SK-N-MC (cell line): Measurements from ENCODE around the gene USP19.

ENCODE experiments used
- EZH2 ChIP-seq: fragments of 200-600 bp; sonication (generic); IDR thresholded peaks from one replicate; pipeline ENCODE4 v1.6.1; 2017; ENCODE audit warnings: antibody characterized with exemption
- FOXP2 ChIP-seq: optimal IDR thresholded peaks from 2 replicates; pipeline ENCODE3; 2011; ENCODE audit warnings: mild to moderate bottlenecking, moderate library complexity; ENCODE audit not compliant: insufficient read depth; ENCODE audit errors: extremely low read length, control extremely low read depth
- POLR2AphosphoS5 ChIP-seq: IDR thresholded peaks from 2 replicates; pipeline ENCODE4 v1.6.1; 2012; ENCODE audit warnings: mild to moderate bottlenecking, low read depth, low read length, borderline replicate concordance

DNA sequence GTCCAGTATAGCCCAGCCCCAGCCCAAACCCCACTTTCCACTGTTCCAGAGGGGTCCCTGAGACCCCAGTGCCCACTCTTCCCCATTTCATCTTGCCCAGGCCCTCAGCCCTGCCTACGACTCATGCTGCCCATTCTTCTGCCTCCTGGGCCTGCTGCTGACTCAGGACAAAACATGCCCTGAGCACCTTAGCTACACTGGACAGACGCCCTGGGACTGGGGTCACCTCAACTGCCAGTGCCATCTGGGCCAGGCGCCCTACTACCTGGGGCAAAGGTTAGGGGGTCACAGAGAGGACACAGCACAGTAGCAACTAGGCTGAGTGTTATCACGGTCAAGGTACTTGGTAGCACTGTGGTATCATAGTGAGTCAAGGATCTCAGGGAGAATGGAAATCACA lies 14.9 kb upstream of the USP19 start:
- TF ChIP-seq POLR2AphosphoS5: no peak
- no peak for TF ChIP-seq EZH2
- TF ChIP-seq FOXP2: no peak
